Gastroesophageal sphincter (tissue), 4 donors: ENCODE data around the gene MPRIP. TPM values are rescaled to one million over a fixed set of nuclear protein-coding genes. Genes with fewer than 3 reads are reported as not detected.
A peak's percentile ranks its signal among the peaks of the same experiment; 100 is the strongest.

ENCODE experiments used
- ATAC-seq: fragments of 150-250 bp; one replicate; pipeline ENCODE4 v1.9.1; 2016; ENCODE audit warnings: mild to moderate bottlenecking, moderate library complexity
- H3K27ac ChIP-seq, 4 donors: fragments of 200-600 bp; sonication (generic) in 3 of 4; 1 replicate in 3 of 4; 2 replicates in 1 of 4; pipeline ENCODE4 v1.5.1; 2016 to 2019
- H3K27me3 ChIP-seq: fragments of 200-600 bp; sonication (generic); one replicate; pipeline ENCODE4 v1.5.1; 2019
- H3K36me3 ChIP-seq, 2 donors: fragments of 200-600 bp; sonication (generic); one replicate each; pipeline ENCODE4 v1.5.1; 2019; ENCODE audit warnings: control low read depth in 1 of 2
- H3K4me1 ChIP-seq, 3 donors: fragments of 200-600 bp; sonication (generic); 1 replicate in 2 of 3; 2 replicates in 1 of 3; pipeline ENCODE4 v1.5.1; 2016 to 2019; ENCODE audit warnings: control low read depth in 2 of 3
- H3K4me3 ChIP-seq, 2 donors: fragments of 200-600 bp; sonication (generic); one replicate each; pipeline ENCODE4 v1.5.1; 2019; ENCODE audit warnings: mild to moderate bottlenecking in 1 of 2, moderate library complexity in 1 of 2
- H3K9me3 ChIP-seq, 3 donors: fragments of 200-600 bp; sonication (generic); one replicate each; pipeline ENCODE4 v1.5.1; 2017 to 2019; ENCODE audit warnings: control low read depth in 2 of 3
- CTCF ChIP-seq, 4 experiments: fragments of 200-600 bp in 2 of 4; fragments of 450-650 bp in 2 of 4; sonication (generic) in 1 of 4; IDR thresholded peaks; one replicate each; pipeline ENCODE4 v1.5.1; 2017 to 2019; ENCODE audit warnings: antibody characterized with exemption in 4 of 4, mild to moderate bottlenecking in 2 of 4, moderate library complexity in 2 of 4
- EP300 ChIP-seq: sonication (generic); formaldehyde crosslinking; IDR thresholded peaks from one replicate; pipeline ENCODE4 v1.6.1; 2017; ENCODE audit warnings: antibody characterized with exemption, mild to moderate bottlenecking
- POLR2A ChIP-seq, 2 donors: fragments of 450-650 bp; IDR thresholded peaks; one replicate each; pipeline ENCODE4 v1.6.1; 2017; ENCODE audit warnings: antibody characterized with exemption in 2 of 2, mild to moderate bottlenecking in 2 of 2, moderate library complexity in 1 of 2
- POLR2AphosphoS5 ChIP-seq: sonication (generic); formaldehyde crosslinking; IDR thresholded peaks from one replicate; pipeline ENCODE4 v1.6.1; 2017; ENCODE audit warnings: antibody characterized with exemption
- WGBS, 2 donors: methylation state at CpG; one replicate each; pipeline ENCODE4 v1.1.5; 2018; ENCODE audit warnings: low coverage in 1 of 2; 5-methylcytosine and 5-hydroxymethylcytosine counted together
- total RNA-seq, 4 donors: library from RNA; depleted of rRNA; stranded (reverse); fragments of >200 nt; gene quantifications; one replicate each; pipeline ENCODE4 v1.1.0, GENCODE V29; 2016

The MPRIP gene
- total RNA-seq, 4 donors from 2014 or later: 113 to 233 (median 155) TPM

GRCh38 chr17:17108451-17109049, 66.3 kb downstream of the MPRIP start:
- Histone ChIP-seq H3K27ac (peak overlapping the region in 3 of 4 donors; percentile 59 to 70 (median 69)), H3K4me3 (no peak overlapping the region), H3K4me1 (peaks cover 6 to 87% (median 45%) of the 10 kb centered on the region in 3 donors), H3K27me3 (no peaks in the 10 kb centered on the region), H3K9me3 (no peaks in the 10 kb centered on the region), H3K36me3 (peaks cover 0 to 8% of the 10 kb centered on the region in 2 donors)
- 60% methylated on average over 1 of the region's 8 CpGs; no CpG with 5 or more reads in 1 of the 2 donors for WGBS, 2 donors
- peak; percentile 32 for ATAC-seq
- no peak for TF ChIP-seq CTCF (IDR thresholded peaks at IDR 0.05)
- no peak for TF ChIP-seq EP300
- TF ChIP-seq POLR2A (IDR thresholded peaks at IDR 0.05): no peak
- TF ChIP-seq POLR2AphosphoS5: no peak

- Histone ChIP-seq H3K4me1 (peaks cover 6 to 83% (median 45%) of the 10 kb centered on the region in 3 donors), H3K27me3 (no peaks in the 10 kb centered on the region)
Measured at GRCh38 chr17:17109256-17109655, 67.0 kb downstream of the MPRIP start.

GRCh38 chr17:17109907-17110306, 67.7 kb downstream of the MPRIP start:
- Histone ChIP-seq H3K4me3 (no peak overlapping the region), H3K27ac (peak overlapping the region in 2 of 4 donors; percentile 59 to 69), H3K4me1 (peaks cover 6 to 83% (median 48%) of the 10 kb centered on the region in 3 donors), H3K9me3 (no peaks in the 10 kb centered on the region), H3K27me3 (no peaks in the 10 kb centered on the region), H3K36me3 (peaks cover 0 to 8% of the 10 kb centered on the region in 2 donors)
- whole genome bisulfite sequencing, 2 donors: 30 to 62% methylated on average over 2 to 3 of the region's 5 CpGs
- no peak for TF ChIP-seq CTCF (IDR thresholded peaks at IDR 0.05)
- TF ChIP-seq POLR2A (IDR thresholded peaks at IDR 0.05): no peak
- no peak for TF ChIP-seq POLR2AphosphoS5
- no peak for TF ChIP-seq EP300
- ATAC-seq: peak; percentile 6

More at GRCh38 chr17:17109256-17109655, 67.0 kb downstream of the MPRIP start:
- TF ChIP-seq CTCF (IDR thresholded peaks at IDR 0.05) (no peak), POLR2AphosphoS5 (no peak), EP300 (no peak), POLR2A (IDR thresholded peaks at IDR 0.05) (no peak)
- no peaks in the 10 kb centered on the region for H3K9me3 ChIP-seq
- no peak overlapping the region for H3K4me3 ChIP-seq
- peaks cover 0 to 8% of the 10 kb centered on the region in 2 donors for H3K36me3 ChIP-seq
- no peak for ATAC-seq
- peak overlapping the region in 3 of 4 donors; percentile 59 to 70 (median 69) for H3K27ac ChIP-seq
- 53 to 63% methylated on average over 2 to 4 of the region's 4 CpGs for WGBS, 2 donors

- TF ChIP-seq CTCF (IDR thresholded peaks at IDR 0.05): no peak
- no peak for TF ChIP-seq EP300
- no peak for TF ChIP-seq POLR2A (IDR thresholded peaks at IDR 0.05)
- no peak for TF ChIP-seq POLR2AphosphoS5
- 55 to 67% methylated on average over 3 to 5 of the region's 5 CpGs for WGBS, 2 donors
- Histone ChIP-seq H3K36me3 (peaks cover 0 to 8% of the 10 kb centered on the region in 2 donors), H3K4me3 (no peak overlapping the region), H3K4me1 (peaks cover 6 to 86% (median 48%) of the 10 kb centered on the region in 3 donors), H3K27me3 (no peaks in the 10 kb centered on the region), H3K9me3 (no peaks in the 10 kb centered on the region), H3K27ac (no peak overlapping the region)
- no peak for ATAC-seq
Measured at GRCh38 chr17:17110520-17110919, 68.3 kb downstream of the MPRIP start.
